SIG-M5 treated with dmso at 0.1 percent for 504 hours (cell line): ENCODE measurements around the gene FAM217B.
A peak's percentile ranks its signal among the peaks of the same experiment; 100 is the strongest.

Experiments
- DNase-seq: peaks from one replicate; lab custom pipeline; 2025; ENCODE audit not compliant: unreplicated experiment; lab: John Stamatoyannopoulos, UW

The FAM217B gene

DNA sequence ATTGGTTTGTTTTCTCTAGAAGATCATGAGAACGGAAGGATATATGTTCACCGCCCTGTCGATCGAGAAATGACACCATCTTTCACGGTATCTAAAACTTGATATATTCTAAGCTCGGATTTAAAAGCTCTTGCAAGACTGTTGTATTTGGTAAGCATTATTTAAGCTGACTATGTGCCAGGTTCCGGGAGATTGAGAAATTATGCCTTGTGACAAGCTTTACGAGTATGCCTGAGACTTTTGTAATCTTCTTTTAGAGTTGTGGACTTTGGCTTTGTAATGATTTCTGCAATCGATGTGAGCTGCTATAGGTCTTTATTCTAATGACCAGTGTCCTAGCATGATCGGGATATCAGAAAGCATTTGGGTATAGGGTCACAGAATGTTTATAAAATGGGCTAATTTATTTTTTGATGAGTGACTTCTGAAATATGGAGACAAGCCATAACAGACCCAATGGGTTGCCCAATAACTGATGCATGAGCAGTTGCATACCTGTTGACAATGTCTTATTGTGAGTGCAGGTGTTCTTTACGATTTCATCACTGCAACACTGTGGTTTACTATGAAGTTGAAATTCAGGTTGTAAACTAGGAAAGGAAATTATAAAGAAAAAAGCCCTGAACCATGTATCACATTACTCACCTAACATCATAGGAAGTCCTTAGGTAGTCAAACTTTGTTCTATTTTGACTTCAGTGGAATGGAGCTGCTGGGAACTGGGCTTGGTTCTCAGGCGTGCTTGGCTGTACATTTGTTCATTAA is 32.0 kb downstream of the FAM217B start:
- DNase-seq = peak; percentile 52

DNA sequence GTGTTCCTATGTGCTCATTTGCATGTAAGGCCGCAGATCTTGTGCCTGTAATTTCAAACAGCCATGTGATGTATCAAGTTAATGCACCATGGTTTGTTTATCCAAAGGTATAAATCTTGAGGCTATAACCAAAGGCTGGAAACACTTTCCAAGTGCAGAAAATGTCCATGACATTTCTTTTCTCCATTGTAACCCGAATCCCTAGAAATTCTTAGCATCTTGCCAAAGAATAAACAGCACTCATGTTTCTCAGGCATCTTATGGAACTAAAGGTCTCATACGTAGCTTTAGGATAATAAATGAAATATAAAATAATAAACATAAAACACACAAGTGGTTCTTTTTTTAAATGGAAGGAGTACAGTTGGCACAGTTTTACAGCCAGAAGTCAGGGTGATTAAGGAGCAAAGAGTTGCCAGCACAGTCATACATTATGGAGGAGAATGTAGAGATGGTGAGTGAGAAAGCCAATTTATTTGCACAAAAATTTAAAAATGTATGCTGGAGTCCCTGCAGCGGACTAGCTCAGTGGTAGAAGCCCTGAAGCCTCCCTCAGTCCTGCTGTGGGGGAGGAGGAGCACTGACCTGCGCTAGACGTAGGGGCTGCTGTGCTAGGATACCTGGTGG is 36.1 kb downstream of the FAM217B start:
- no peak for DNase-seq

DNA sequence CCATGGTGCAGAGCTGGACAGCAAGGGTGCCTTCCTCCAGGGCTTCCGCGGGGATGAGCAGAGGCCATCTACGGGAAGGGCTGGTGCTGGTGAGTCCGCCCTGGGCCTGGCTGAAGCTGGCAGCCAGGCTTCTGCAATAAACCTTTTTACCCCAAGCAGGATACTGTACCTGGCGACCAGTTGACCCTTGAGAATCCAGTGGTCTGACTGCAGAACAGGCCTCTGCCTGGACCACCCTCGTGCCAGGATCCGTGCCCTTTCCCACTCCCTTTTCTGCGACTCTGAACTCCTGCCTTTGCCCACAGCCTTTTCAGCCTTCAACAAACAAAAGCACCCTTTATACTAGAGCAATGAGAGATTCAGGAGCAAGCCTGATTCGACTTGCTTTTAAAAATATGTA is 36.9 kb downstream of the FAM217B start:
- no peak for DNase-seq

DNA sequence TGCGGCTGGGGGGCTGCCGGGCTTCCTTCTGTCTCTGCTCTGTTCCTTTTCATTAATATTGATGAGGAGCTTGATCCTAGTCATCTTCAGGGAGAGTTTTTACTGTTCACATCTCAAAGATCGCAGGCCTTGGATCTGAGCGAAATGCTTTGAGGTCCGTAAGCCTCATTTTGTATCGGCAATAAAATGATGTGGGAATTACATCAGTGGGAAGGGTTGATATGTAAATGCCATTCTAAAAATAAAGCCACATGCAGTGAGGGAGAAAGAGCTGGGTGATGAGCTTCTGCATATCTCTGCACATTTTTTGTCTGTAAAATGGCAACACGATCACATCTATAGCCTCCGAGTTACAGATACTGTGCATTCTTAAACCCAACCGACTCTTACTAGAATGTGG is 42.9 kb downstream of the FAM217B start:
- DNase-seq = no peak

- peak; percentile 81 for DNase-seq
Observed at GRCh38 chr20:59984541-59984940, 44.4 kb downstream of the FAM217B start.

DNA sequence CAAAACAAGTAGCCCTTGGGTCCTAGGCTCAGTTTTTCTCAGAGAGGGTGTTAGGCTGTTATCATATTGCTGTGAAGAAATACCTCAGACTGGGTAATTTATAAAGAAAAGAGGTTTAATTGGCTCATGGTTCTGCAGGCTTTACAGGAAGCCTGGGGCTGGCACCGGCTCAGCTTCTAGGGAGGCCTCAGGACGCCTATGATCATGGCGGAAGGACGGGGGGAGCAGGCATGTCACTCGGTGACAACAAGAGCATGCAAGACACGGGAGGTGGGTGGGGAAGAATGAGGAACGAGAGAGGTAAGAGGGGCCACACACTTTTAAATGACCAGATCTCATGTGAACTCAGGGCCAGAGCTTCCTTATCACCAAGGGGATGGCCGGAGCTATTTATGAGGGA is 45.0 kb downstream of the FAM217B start:
- no peak for DNase-seq

- DNase-seq = peak; percentile 42
Observed at GRCh38 chr20:59985864-59986263, 45.7 kb downstream of the FAM217B start.

GRCh38 chr20:59987135-59987534 is 46.9 kb downstream of the FAM217B start:
- DNase-seq = no peak

GRCh38 chr20:59988141-59988540 is 48.0 kb downstream of the FAM217B start:
- DNase-seq = peak; percentile 57

GRCh38 chr20:59992526-59993084 is 52.4 kb downstream of the FAM217B start:
- DNase-seq = peak; percentile 63

DNA sequence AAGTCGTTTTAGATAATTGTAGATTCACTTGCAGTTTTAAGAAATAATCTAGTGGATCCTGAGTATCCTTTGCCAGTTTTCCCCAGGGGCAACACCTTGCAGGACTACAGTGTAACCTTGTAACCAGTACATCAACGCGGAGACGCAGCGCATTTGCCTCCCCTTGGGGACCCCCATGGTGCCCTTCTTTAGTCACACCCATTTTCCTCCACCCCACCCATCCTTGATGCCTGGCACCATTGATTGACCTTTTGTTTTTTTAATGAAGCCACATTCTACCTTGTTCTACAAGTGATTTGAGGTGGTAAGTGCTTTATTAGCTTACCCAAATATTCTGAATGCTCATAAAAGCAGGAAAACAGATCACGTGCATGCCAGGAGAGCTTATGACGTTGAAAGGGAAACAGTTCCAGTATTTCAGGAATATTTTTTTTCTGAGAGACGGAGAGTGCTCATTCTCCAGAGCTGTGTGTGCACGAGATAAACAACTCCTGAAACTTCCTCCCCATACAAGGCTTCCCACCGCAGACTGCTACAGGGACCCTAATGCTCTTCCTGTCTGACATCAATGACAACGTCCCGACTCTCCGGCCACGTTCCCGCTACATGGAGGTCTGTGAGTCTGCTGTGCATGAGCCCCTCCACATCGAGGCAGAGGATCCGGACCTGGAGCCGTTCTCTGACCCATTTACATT is 53.7 kb downstream of the FAM217B start:
- no peak for DNase-seq

GRCh38 chr20:59994697-59995122 is 54.5 kb downstream of the FAM217B start:
- DNase-seq = peak; percentile 70

DNA sequence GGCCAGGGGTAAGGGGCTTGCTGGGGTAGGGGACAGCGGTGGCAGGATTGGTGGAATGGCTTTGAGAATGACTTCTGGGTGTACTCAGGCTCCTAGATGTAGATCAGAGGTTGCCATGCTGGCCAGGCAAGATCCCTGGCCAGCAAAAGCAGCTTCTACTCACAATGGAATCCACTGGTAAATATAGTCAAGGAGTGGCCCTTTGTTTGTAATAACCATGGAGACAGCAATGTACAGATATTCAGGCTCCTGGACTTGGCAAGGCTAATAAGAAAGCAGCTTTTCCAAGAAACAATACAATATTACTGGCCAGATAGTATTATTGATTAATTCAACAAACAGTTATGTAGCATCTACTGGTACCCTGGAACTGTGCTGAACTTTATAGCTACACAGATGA is 55.9 kb downstream of the FAM217B start:
- peak; percentile 50 for DNase-seq

DNA sequence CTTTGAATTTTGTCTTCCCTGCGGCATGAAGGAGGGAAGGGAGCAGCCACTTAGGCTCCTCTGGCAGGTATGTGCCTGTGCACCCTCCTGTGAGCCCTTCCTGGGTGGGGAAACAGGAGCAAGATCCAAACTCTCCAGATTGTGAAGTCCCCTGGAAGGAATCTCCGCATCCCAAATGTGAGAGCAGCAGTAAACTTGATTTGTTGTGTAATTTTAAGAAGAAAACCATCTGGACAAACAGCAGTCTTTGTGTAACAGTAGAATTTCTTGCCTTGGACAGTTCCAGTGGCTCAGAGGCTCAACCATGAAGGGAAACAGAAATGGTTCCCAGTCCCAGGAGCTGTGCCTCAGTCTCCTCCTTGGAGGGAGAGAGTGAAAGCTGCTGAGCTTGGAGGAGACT is 57.7 kb downstream of the FAM217B start:
- no peak for DNase-seq
